GM12892 (cell line): ENCODE measurements around the gene PBX1.

Experiments
- DNase-seq: peaks from one replicate; pipeline ENCODE4 v3.0.0; 2011; ENCODE audit not compliant: insufficient read length
- FAIRE-seq: peaks from 2 replicates; lab custom pipeline; 2011; peaks lifted over from hg19 to GRCh38; lab: Jason Lieb, UNC
- POLR2A ChIP-seq: IDR thresholded peaks from 2 replicates; pipeline ENCODE4 v1.6.1; 2011; ENCODE audit warnings: low read depth, low read length, control low read depth
- POLR2AphosphoS5 ChIP-seq: IDR thresholded peaks from 2 replicates; pipeline ENCODE4 v1.6.1; 2011; ENCODE audit warnings: low read depth, low read length, control low read depth
- TAF1 ChIP-seq: IDR thresholded peaks from 2 replicates; pipeline ENCODE4 v1.6.1; 2011; ENCODE audit warnings: low read depth, mild to moderate bottlenecking, control low read depth, low read length, borderline replicate concordance

Gene PBX1

DNA sequence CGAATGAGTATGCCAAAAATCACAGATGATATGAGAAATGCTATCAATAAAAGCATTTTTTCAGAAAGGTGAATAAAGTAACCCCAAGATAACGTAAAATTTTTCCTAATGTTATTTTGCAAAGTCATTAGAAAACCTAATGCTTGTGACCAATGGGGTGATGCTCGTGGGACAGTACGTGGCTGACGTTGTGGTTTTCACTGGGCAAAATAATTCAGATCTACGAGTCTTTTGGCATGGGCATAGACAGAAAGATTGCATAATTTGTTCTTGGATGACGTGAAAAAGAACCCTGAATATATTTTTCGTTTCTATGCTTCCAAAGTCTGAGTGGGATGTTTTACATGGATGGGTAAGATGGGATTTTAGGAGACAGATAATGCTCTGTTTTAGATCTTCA lies 71.0 kb downstream of the PBX1 start:
- no peak for DNase-seq
- TF ChIP-seq POLR2AphosphoS5 = no peak
- TF ChIP-seq TAF1 = no peak
- TF ChIP-seq POLR2A = no peak
- FAIRE-seq = no peak

DNA sequence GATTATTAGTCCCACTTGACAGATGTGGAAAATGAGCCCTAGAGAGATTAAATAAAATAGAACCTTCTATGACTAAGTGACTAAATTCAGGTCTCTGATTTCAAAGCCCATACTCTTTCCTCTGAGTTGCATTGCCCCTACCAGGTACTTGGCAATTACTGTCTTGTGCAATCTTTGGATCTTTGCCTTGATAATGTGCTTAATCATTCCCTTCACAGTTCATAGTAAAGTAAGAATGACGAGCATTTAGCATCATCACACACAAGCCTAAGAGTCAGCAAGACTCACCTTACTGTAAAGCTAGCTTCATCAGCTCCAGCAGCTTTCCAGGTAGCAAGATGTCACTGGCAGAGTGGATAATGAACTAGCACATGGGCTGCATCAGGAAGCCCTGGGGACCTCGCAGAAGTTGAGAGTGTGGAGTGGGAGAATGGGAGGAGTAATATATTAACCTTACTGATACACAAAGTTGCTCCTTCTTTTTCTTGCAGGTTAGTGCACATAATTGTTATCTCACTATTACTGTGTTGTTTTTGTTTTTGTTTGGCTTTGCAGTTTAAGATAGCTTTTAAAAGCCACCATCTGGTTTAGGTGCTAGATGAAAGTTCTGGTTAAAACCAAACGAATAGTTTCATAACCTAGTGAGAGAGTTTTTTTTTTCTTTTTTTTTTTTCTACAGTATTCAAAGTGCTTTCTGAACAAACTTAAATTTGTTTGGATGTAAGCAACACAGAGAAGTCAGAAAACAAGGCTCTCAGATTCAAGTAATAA lies 71.8 kb downstream of the PBX1 start:
- no peak for DNase-seq

DNA sequence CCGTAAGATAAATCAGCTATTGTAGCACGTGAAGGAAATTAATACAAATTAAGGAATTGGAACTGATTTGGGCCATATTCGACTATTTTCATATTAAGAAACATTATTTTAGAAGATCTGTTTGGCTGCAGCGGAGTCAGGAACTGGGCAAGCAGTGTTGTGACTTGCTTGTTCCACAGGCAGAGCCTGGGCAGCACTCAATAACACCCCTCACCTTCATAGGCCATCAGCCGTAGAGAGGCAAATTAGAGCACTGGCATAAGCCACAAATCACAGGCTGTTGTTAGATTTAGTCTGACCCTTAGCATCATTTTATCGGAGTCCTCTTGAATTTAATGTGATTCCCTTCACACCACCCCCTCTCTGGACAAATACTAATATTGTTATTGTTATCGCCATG lies 72.8 kb downstream of the PBX1 start:
- FAIRE-seq = no peak
- TF ChIP-seq POLR2AphosphoS5 (no peak), POLR2A (no peak), TAF1 (no peak)
- DNase-seq = no peak

More for the DNA sequence above, 71.8 kb downstream of the PBX1 start:
- FAIRE-seq = no peak
- TF ChIP-seq POLR2A (no peak), POLR2AphosphoS5 (no peak), TAF1 (no peak)

DNA sequence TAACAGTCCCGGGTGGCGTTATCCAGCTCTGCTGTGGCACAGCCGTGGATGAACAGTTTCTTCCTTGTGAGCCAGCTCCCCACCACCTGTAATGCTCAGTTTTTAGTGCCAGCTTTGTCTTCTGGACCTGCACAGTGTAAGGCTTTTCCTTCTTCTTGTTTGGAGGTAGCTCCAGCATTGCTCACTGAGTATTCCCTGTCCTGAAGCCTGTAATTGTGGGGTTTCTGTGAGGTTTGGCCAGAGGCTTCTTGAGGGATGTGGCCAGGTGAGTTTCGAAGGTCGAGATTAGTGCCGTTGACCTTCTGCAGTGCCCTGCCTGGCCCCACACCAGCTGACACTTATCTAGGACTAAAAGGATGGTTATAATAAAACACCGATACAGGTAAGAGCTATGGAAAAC lies 75.0 kb downstream of the PBX1 start:
- no peak for TF ChIP-seq POLR2A
- TF ChIP-seq TAF1 = no peak
- no peak for TF ChIP-seq POLR2AphosphoS5
- DNase-seq (no peak), FAIRE-seq (no peak)

DNA sequence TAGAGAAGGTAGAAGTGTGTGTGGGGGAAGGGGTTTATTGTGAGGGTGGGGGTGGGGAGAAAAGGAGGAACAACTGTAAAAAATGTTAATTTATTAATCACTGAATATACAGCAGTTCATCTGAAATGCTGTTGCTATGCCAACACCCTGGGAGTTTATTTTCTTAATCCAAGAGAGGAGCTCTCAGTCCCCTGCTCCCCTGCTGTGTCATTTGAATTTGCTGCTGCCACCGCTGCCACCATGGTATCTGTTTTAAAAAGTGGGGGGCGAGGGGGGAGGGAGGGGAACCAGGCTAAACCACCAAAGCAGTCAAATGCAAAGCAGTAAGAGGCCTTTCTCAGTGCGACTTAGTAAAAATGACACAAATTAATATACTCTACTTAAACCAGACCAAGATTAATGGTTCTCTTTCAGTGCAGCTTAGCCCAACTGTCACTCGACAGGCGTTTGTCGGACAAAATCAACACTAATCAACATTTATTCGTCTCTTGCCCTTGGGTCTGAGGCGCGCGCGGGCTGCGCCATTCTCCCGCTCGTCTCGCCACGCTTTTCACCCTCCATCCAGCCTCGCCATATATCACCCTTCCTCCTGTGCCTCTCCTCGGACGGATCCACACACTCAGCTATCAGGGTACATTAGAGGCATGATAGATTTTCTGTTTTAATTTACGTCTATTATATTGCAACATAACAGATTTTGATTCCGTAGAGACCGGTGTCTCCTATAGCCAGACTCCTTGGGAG lies 76.2 kb downstream of the PBX1 start:
- no peak for FAIRE-seq
- DNase-seq = no peak

DNA sequence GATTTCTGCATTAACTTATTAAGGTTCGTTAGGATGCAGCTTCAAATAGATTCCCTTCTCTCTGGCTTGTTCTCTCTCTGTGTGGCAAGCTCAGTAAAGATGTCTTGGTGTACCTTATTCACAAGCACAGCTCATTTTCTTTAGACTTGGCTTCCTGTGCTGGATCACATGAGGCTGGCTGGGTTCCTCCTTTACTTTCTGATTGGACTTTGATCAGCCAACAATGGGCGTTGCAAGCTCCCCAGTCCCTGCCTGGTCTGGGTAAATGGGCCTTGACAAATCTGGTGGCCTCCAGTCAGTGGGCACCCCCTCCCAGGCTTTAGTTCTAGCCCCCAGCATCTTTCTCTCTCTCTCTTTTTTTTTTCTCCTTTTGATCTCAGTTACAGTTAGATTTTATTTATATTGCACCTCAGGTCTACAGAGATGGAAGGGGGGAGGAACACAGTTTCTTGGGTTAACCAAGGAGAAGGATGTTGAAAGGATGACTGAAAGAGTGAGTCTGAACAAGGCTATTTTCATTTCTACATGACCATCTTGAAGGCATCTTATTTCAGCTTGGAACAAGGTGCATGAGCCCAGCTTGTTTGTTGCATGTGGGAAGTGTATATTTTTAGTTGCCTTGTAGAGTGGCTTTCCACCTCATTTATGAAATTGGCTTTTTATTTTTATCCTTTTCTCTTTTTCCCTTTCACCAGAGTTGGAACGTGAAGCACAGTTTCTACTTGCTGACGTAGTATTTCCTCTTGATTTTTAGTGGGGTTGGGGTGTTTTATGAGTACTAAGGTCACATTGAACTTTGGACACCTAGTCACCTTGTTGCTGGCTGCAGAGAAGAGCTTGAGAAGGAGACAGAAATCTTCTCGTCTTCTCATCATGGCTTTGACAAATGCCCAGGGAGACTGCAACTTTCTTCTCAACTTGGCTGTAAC lies 77.1 kb downstream of the PBX1 start:
- TF ChIP-seq POLR2A (no peak), POLR2AphosphoS5 (no peak), TAF1 (no peak)
- no peak for DNase-seq
- no peak for FAIRE-seq

More for the DNA sequence above, 76.2 kb downstream of the PBX1 start:
- no peak for TF ChIP-seq POLR2AphosphoS5
- TF ChIP-seq POLR2A = no peak
- no peak for TF ChIP-seq TAF1

DNA sequence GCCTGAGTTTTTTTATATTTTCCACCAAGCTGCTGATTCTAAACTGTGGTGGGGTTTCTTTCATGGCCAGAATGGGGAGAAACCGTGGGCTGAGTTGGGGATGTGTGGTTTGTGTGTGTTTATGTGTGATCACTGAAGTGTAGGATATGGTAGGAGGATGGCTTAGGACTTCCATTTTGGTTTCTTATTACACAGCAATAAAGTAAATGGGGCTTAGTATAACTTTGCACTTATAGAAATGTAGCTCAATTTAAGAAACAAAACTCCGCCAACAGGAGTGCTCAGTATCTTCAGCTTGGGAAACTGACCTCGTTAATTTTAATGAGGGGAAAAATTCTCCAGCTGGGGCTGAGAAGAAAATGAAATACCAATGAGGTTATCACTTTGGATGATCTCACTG lies 77.8 kb downstream of the PBX1 start:
- DNase-seq (no peak), FAIRE-seq (no peak)
- TF ChIP-seq TAF1 (no peak), POLR2AphosphoS5 (no peak), POLR2A (no peak)

DNA sequence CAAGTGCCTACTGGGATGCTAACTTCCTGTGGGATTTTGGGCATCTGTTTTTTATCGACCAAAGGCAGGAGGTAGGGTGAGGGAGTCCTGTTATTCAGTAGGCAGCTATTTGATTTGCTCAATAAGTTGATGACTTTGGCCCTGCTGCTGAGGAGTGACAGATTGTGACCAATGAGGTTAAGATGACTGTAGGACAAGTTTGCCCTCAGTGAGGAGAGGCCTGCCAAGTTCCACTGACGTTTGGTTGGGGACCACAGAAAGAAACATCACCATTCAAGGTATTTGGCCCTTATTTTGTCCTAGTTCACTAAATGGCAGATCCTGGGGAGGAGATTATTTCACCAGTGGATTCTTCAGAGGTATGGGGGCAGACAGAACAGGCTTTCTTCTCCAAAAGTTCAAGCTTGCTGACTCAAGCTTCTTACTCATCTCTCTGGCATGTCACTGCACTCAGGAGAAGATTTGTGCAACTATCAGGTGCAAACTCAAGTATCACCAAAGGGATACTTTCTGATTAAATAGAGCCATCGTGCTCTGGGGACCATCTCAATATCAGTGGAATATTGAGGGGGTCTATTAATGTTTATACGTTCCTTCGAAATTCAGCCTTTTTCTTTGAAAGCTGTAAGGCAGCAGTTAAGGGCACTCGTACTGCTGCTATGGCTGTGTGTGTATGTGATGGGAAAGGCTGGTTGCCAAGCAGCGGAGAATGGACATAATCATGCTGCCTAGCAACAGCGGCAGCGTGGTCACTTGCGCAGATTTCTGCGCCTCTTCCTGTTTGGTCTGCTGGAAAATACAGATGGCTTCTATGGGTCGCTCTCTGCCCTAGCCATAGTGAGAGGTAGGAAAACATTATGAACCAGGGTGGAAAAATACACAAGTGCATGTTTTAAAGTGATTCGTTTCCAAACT lies 78.7 kb downstream of the PBX1 start:
- TF ChIP-seq POLR2A (no peak), POLR2AphosphoS5 (no peak), TAF1 (no peak)
- FAIRE-seq (no peak), DNase-seq (no peak)

DNA sequence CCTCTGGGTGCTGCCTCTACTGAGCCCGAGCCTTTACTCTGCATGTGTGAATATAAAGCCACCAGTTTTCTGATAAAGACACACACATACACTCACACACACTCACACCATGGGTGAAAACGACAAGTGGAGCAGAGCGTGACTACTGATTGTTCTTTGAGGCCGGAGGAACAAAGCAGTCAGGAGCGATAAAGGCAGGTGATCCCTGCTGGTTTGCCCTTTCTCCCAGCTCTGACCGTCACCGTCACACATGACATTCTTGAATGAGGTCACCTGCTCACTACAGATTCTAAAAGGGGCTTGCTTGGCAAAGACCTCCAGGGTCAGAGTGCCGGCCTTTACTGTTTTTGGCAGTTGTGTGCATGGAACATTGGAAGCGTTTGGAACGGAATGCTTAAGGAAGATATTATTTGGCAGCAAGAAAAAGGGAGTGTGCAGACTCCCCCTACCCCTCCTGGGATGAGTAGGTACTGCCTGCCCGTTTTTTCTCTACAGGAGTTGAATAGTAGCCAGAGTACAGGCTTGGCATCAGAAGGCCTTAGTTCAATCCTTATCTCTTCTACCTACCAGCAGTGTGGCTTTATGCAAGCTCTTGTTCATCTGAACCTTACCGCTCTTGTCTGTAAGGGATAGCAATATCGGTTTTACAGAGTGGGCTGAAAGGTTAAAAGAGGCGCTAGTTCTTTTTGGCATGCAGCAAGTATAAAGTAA lies 79.7 kb downstream of the PBX1 start:
- FAIRE-seq (no peak), DNase-seq (no peak)
- no peak for TF ChIP-seq POLR2A
- no peak for TF ChIP-seq POLR2AphosphoS5
- no peak for TF ChIP-seq TAF1

DNA sequence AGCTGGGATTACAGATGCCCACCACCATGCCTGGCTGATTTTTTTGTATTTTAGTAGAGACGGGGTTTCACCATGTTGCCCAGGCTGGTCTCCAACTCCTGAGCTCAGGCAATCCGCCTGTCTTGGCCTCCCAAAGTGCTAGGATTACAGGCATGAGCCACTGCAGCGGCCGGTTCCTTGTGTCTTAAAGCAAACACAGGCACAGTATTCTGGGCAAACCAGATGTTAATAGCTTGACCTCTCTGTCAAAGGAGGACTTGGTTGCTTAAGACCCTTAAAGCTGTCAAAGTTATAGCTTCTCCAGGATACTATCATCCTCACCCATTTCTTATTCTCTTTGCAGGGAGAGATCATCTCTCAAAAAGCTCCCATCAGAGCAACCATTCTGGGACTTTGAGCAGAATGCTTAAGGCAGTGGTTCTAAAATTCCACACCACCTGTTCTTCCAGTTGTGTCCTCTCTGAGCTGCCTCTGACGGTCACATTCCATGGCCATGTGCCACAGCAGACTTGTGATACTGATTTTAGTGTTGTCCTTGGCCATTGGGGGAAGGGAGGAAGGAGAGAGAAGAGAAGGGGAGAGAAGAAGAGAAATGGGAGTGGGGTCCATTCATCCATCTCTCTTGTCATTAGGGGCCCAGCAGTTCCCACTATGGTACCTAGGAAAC lies 81.8 kb downstream of the PBX1 start:
- FAIRE-seq = no peak
- no peak for TF ChIP-seq TAF1
- TF ChIP-seq POLR2A = no peak
- TF ChIP-seq POLR2AphosphoS5 = no peak

More for the DNA sequence above, 81.8 kb downstream of the PBX1 start:
- no peak for DNase-seq
